Mucosa of gallbladder (tissue), 1 donor: ENCODE data around the gene IGSF8. TPM values are rescaled to one million over a fixed set of nuclear protein-coding genes. Genes with fewer than 3 reads are reported as not detected.

Source experiments
- DNase-seq: peaks from one replicate; pipeline ENCODE4 v3.0.0-alpha.2; 2020; ENCODE audit warnings: low spot score
- total RNA-seq: library from RNA; stranded (reverse); gene quantifications from one replicate; pipeline ENCODE4 v1.2.1, GENCODE V29; 2021
- donor health status: DM: no; HTN: no; CAD: no.

Gene IGSF8
- total RNA-seq, 1 donor from 2014 or later: 81.7 TPM

- no peak for DNase-seq
These were observed 5.4 kb upstream of the IGSF8 start for GRCh38 chr1:160103658-160104408.

- DNase-seq: no peak
These were observed 3.5 kb upstream of the IGSF8 start for GRCh38 chr1:160101717-160102522.

GRCh38 chr1:160101037-160101716 is 2.8 kb upstream of the IGSF8 start:
- DNase-seq: peak; percentile 75

GRCh38 chr1:160099716-160100375 is 1.4 kb upstream of the IGSF8 start:
- DNase-seq: no peak

- DNase-seq: peak; percentile 98
These were observed 588 bp upstream of the IGSF8 start for GRCh38 chr1:160098852-160099561.

- no peak for DNase-seq
These were observed 1.1 kb downstream of the IGSF8 start for GRCh38 chr1:160097151-160097910.

- no peak for DNase-seq
These were observed 1.9 kb downstream of the IGSF8 start for GRCh38 chr1:160096274-160097116.

- DNase-seq: no peak
These were observed 2.9 kb downstream of the IGSF8 start for GRCh38 chr1:160095382-160096105.

- no peak for DNase-seq
These were observed 3.6 kb downstream of the IGSF8 start for GRCh38 chr1:160094806-160095205.

- no peak for DNase-seq
These were observed 4.2 kb downstream of the IGSF8 start for GRCh38 chr1:160094291-160094625.

- DNase-seq: no peak
These were observed 4.7 kb downstream of the IGSF8 start for GRCh38 chr1:160093624-160094290.

GRCh38 chr1:160093069-160093395 is 5.4 kb downstream of the IGSF8 start:
- DNase-seq: no peak

- no peak for DNase-seq
These were observed 5.9 kb downstream of the IGSF8 start for GRCh38 chr1:160092366-160093068.

- no peak for DNase-seq
These were observed 6.7 kb downstream of the IGSF8 start for GRCh38 chr1:160091666-160092223.

- no peak for DNase-seq
These were observed 7.7 kb downstream of the IGSF8 start for GRCh38 chr1:160090760-160091159.

- no peak for DNase-seq
These were observed 8.5 kb downstream of the IGSF8 start for GRCh38 chr1:160089883-160090282.

- no peak for DNase-seq
These were observed 11.2 kb downstream of the IGSF8 start for GRCh38 chr1:160087118-160087662.
